Activated T-cell treated with anti-CD3 and anti-CD28 coated beads, Interleukin-2, amount 50 U/mL, for 4 hours (primary cell): ENCODE results near the gene SSBP1. TPM values are rescaled to one million over a fixed set of nuclear protein-coding genes. Genes with fewer than 3 reads are reported as not detected.

Experiments used
- ATAC-seq, 2 donors: fragments of 200-7000 bp; cut with Tn5 transposase; one replicate each; pipeline ENCODE4 v1.10.0; 2021
- DNase-seq: peaks from one replicate; pipeline ENCODE4 v3.0.0-alpha.2; 2020
- H3K27me3 Mint-ChIP-seq: one replicate; pipeline ENCODE4 v1.8.0; 2021; ENCODE audit warnings: low read depth, mixed read lengths
- H3K36me3 Mint-ChIP-seq: one replicate; pipeline ENCODE4 v1.8.0; 2022; ENCODE audit warnings: mixed read lengths; ENCODE audit not compliant: insufficient read depth
- H3K4me1 Mint-ChIP-seq: one replicate; pipeline ENCODE4 v1.8.0; 2021; ENCODE audit warnings: low read depth, mixed read lengths
- H3K4me3 Mint-ChIP-seq: one replicate; pipeline ENCODE4 v1.8.0; 2021; ENCODE audit warnings: mild to moderate bottlenecking, moderate library complexity, mixed read lengths
- H3K9me3 Mint-ChIP-seq: one replicate; pipeline ENCODE4 v1.8.0; 2021; ENCODE audit warnings: mixed read lengths
- total RNA-seq, 3 donors: library from RNA; stranded (reverse); gene quantifications; one replicate each; pipeline ENCODE4 v1.2.1, GENCODE V29; 2021

The SSBP1 gene
- total RNA-seq, 3 donors from 2014 or later, result 326 to 387 (median 369) TPM

DNA sequence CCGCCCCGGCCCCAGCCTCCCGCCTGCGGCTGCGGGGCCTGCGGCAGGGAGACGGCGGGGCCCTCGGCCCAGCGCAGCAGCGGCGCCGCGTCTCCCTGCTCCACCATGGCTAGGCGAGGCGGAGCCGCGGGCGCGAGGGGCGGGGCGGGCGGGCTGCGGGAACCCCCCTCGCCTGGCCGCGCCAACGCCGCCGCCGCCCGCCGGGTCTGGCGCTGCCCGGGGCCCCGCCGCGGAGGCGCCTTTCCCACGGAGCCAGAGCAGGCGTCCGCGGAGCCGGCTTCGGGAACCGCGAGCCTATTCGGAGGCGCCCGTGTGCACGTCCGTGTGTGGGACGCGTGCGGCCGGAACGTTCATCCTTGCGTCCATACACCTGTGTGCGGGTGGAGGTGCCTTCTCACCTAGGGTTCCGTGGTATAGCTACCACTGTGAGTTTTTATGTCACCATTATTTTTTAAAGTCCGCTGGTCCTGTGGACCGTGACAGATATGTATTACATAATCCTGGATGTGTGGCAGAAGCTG, 36.1 kb upstream of the SSBP1 start, which contains the start of gene DENND11:
TSS of gene DENND11 (minus strand) at position 120 of the 521 bp plus-strand sequence. CDS start at position 107, 13 bp downstream.
- peaks cover 42% of the 10 kb centered on the region for H3K4me1 Mint-ChIP-seq
- ATAC-seq (peak; percentile 86 to 88), DNase-seq (peak; percentile 35)
- peak within 1 kb of the TSS; percentile 86 for H3K4me3 Mint-ChIP-seq
- H3K27me3 Mint-ChIP-seq, result no peaks in the 10 kb centered on the region
- no peaks in the 10 kb centered on the region for H3K9me3 Mint-ChIP-seq
- no peaks in the 10 kb centered on the region for H3K36me3 Mint-ChIP-seq

DNA sequence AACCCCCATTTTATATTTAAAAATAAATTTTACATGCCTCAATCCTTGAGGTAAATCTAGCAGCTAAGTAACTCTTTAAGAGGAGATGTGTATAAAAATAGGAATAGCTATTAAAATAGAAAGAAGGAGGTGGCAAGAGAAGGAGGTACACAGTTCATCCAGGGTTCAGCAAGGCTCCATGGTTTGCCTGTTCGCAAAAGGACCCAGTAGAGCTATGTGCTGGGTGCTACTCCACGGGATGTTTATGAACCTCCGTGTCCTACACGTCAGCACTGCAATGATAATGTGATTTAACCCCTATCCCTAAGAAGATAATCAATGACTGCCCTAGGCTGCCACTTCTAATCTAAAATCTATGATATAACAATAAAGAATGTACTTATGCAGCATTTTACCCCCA, 35.3 kb upstream of the SSBP1 start:
- no peak for DNase-seq
- H3K4me3 Mint-ChIP-seq, result peak overlapping the region; percentile 78

DNA sequence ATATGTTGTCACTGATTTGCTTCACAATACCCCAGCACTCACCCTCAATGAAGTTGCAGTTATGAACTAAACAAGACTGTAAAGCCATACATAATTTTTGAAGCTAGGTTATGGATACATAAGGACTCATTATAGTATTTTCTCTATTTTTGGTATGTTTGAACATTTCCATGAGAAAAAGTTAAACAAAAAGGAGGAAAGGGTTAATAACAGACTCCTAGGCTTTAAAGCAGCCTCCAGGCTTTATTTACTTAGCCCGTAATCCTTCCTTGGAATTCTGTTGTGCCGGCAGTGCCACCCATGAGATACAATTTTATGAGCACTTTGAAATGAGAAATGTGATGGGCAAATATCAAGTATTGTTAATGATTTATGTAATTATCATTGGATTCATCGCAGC, 34.0 kb upstream of the SSBP1 start:
- peaks cover 23% of the 10 kb centered on the region for H3K4me1 Mint-ChIP-seq
- no peaks in the 10 kb centered on the region for H3K27me3 Mint-ChIP-seq
- H3K4me3 Mint-ChIP-seq, result no peak overlapping the region
- DNase-seq (no peak), ATAC-seq (no peak)
- no peaks in the 10 kb centered on the region for H3K9me3 Mint-ChIP-seq
- H3K36me3 Mint-ChIP-seq, result no peaks in the 10 kb centered on the region

More for the DNA sequence above, 35.3 kb upstream of the SSBP1 start:
- Mint-ChIP-seq H3K4me1 (peaks cover 35% of the 10 kb centered on the region), H3K36me3 (no peaks in the 10 kb centered on the region), H3K9me3 (no peaks in the 10 kb centered on the region), H3K27me3 (no peaks in the 10 kb centered on the region)
- no peak for ATAC-seq

DNA sequence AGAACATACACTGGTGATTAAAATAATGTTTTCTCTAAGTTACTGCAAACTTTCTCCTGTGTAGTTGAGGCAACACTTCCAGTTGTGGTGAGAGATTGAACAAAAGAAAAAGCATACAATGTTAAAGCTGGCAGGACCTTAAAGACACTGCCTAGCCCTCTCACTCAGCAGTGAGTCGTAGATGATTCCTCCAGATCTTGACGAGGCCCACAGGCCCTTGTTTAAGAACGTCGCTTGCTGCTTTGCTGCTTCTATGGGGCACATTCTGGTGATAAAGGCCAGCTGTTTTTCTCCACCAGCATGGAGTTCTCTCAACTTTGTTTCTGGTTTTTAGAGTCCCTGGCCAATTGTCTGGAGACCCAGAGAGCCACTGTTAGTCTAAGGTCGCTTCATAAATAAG, 33.4 kb upstream of the SSBP1 start:
- Mint-ChIP-seq H3K27me3 (no peaks in the 10 kb centered on the region), H3K9me3 (no peaks in the 10 kb centered on the region), H3K36me3 (no peaks in the 10 kb centered on the region), H3K4me3 (no peak overlapping the region), H3K4me1 (peaks cover 18% of the 10 kb centered on the region)
- ATAC-seq (no peak), DNase-seq (no peak)

DNA sequence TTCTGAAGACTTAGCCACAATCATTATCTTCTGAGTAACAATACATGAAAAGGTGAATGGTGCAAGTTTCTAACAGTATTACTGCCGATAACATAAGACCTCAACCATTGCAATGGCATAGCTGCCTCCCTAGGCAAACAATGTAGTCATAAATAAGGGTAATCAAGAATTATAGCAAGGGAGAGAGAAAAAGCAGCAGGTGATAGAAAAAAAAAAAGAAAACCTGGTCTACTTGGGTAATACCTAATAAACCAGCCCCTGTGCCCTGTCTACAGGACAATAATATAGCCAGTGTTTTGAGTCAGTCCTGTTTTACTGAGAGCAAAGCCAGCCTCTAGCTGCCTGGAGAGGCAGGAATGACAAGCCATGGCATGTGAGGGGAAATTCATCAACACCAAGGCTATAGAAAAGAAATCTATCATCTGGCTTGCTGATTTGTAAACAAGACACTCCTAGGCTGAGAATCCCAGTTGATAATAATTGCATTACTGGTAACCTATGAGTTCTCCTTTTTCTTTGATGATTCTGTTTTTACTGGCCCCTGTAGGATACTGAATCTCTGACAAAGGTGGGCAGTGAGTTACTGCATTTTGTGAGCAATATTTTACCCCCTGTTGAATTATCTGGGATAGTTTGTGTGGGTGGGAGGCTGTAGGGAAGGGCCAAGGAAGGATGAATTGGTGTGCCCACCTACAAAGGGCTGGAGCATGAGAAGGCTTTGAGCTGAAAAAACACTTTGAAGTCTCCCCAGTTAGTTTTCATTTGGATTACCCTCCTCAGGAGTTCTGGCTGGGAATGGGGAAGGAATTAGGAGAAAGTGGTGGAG, 31.7 kb upstream of the SSBP1 start:
- Mint-ChIP-seq H3K4me1 (peaks cover 4% of the 10 kb centered on the region), H3K36me3 (no peaks in the 10 kb centered on the region), H3K9me3 (no peaks in the 10 kb centered on the region), H3K4me3 (no peak overlapping the region), H3K27me3 (no peaks in the 10 kb centered on the region)
- DNase-seq (no peak), ATAC-seq (no peak)

DNA sequence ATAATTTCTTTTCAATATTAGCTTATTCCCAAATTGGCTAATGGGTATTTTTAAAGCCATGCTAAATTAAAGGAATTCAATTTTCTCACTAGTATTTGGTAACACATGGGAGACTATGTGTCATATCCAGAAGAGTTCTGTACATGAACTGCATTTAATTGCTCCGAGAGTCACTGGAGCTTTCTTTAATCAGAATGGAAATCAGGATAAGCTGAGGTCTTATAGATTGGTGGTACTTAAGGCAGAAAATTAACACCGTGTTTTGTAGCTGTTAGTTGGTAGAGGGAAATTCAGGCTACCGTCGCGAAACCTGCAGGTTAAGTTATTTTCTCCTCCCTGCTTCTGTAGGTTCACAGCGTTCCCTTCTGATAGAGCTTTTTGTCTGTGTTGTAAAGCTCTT, 29.8 kb upstream of the SSBP1 start, which contains the start of gene WEE2:
TSS of gene WEE2 (plus strand) at position 3 of the 400 bp plus-strand sequence. CDS start 406 bp downstream, outside the sequence.
- Mint-ChIP-seq H3K27me3 (no peaks in the 10 kb centered on the region), H3K4me1 (no peaks in the 10 kb centered on the region), H3K36me3 (no peaks in the 10 kb centered on the region)

DNA sequence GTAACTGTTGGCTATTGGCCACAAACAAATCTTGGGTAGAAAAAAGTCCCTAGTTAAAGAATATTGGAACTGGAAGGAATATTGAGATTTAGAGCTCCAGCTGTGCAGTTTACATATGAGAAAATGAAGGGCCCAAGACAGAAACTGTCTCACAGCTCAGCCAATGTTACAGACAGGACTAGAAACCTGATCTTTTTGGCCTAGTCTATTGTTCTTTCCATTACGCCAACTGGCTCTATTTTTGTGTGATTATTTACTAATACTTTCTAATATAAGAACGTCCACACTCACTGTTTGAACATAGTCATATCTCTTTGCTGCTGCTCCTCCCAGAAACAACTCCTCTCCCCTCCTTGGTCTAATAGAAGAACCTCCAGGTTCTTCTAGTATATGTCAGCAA, 28.8 kb upstream of the SSBP1 start:
- no peaks in the 10 kb centered on the region for H3K9me3 Mint-ChIP-seq
- H3K4me1 Mint-ChIP-seq, result no peaks in the 10 kb centered on the region
- H3K4me3 Mint-ChIP-seq, result no peak overlapping the region
- DNase-seq (no peak), ATAC-seq (no peak)
- H3K27me3 Mint-ChIP-seq, result no peaks in the 10 kb centered on the region
- H3K36me3 Mint-ChIP-seq, result no peaks in the 10 kb centered on the region

More for the DNA sequence above, 29.8 kb upstream of the SSBP1 start, which contains the start of gene WEE2:
- ATAC-seq (no peak), DNase-seq (no peak)
- Mint-ChIP-seq H3K4me3 (no peak within 1 kb of the TSS), H3K9me3 (no peaks in the 10 kb centered on the region)

DNA sequence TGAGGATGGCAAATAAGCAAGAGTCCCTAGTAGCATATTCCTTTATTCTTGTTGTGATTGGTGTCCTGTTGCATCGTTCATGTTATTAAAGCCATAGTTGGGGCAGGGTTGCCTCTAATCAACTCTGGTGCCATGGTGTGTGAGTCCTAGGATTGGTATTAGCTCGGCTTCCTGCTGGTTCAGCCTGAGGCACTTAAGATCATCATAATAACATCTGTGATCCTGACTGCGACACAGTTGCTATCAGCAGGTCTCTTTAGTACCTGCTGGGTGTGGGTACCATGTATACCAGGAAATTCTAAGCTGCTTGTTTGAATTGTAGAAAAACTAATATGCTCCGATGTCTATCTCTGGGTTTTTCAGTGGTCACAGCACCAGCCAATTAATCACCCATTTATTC, 28.4 kb upstream of the SSBP1 start:
- Mint-ChIP-seq H3K4me3 (no peak overlapping the region), H3K4me1 (no peaks in the 10 kb centered on the region), H3K27me3 (no peaks in the 10 kb centered on the region), H3K9me3 (no peaks in the 10 kb centered on the region), H3K36me3 (no peaks in the 10 kb centered on the region)
- ATAC-seq (no peak), DNase-seq (no peak)

DNA sequence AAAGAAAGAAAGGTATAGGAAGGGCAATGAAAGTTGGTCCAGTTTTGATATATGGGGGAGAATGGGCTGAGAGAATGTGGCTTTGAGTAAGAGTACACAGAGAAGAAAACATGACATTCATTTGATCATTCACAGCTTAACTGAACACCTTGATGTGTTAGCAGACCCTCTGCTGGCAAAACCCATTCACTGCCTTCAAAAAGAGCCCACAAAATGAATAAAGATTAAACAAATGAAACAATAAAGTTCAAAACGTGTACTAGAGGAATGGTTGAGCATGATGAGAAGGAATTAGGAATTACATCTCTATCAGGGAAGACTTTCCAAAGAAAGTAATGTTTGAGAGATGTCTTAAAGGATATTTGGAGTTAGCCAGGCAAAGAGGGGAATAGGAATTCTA, 27.9 kb upstream of the SSBP1 start:
- H3K27me3 Mint-ChIP-seq, result no peaks in the 10 kb centered on the region
- no peak for ATAC-seq
- no peaks in the 10 kb centered on the region for H3K36me3 Mint-ChIP-seq
- DNase-seq, result no peak
- H3K9me3 Mint-ChIP-seq, result no peaks in the 10 kb centered on the region
- H3K4me3 Mint-ChIP-seq, result no peak overlapping the region
- H3K4me1 Mint-ChIP-seq, result no peaks in the 10 kb centered on the region

DNA sequence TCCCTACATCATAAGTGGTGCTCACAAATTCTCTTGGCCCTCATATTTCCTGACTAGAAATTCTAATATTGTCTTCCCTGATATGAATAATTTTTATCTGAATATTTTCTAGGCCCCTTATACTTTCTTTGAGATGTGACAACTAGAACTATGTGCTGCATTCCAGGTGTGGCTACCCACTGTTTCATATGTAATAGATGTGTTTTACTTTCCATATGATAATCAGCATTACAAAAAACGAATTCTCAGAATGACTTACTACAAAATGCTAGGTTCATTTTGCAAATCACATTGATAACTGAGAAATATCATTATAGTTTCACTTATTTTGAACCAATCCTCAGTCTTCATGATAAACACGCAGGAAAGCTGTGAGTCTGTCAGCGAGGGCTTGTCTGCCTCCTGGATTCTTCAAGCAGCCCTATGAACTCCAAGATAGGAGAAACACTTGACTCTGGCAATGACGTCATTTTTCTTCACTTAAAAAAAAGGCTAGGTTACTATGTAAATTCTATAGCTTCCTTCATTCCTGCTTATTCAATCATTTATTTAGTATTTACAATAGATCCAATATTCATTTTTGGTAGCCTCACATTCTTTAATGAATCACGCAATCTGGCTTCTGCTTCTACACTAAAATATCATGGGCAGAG, 25.4 kb upstream of the SSBP1 start:
- Mint-ChIP-seq H3K36me3 (no peaks in the 10 kb centered on the region), H3K27me3 (no peaks in the 10 kb centered on the region), H3K9me3 (no peaks in the 10 kb centered on the region), H3K4me1 (no peaks in the 10 kb centered on the region), H3K4me3 (no peak overlapping the region)
- DNase-seq (no peak), ATAC-seq (no peak)

DNA sequence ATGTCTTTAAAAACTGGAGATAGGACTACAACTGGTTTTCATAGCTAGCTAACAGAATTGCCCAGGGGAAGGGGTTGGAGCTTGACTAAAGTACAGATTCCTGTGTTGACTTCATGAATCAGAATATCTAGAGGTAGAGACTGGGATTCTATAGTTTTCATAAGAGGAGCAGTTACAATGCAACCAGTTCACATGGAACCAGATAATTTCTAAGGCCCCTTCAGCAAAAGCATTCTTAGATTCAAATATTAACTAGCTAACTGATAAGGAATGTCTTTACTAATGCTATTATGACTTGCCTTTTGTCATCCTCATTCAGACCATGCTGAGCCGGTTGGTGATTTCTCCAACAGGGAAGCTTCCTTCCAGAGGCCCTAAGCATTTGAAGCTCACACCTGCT, 24.3 kb upstream of the SSBP1 start:
- no peaks in the 10 kb centered on the region for H3K27me3 Mint-ChIP-seq
- H3K36me3 Mint-ChIP-seq, result no peaks in the 10 kb centered on the region
- no peak overlapping the region for H3K4me3 Mint-ChIP-seq
- no peaks in the 10 kb centered on the region for H3K4me1 Mint-ChIP-seq
- DNase-seq (no peak), ATAC-seq (no peak)
- no peaks in the 10 kb centered on the region for H3K9me3 Mint-ChIP-seq

DNA sequence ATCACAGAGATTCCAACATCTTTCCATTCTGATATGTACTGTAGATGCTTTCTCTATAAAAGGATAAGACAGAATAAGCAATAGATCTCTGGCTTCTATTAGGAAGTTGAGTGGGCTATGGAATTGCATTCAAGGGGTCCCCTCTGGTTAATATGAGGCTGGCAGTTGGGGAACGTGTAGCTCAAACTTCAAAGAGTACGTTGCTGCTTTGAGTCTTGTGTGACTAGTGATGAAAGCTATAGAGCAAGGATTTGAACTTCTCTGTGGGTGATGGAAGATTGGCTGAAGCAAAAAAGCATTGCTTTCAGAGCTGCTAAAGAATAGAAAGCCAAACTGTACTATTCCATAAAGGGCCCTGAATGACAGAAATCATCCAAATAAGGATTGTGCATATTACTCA, 23.6 kb upstream of the SSBP1 start:
- ATAC-seq, result no peak
- Mint-ChIP-seq H3K27me3 (no peaks in the 10 kb centered on the region), H3K9me3 (no peaks in the 10 kb centered on the region), H3K4me1 (no peaks in the 10 kb centered on the region), H3K36me3 (no peaks in the 10 kb centered on the region), H3K4me3 (no peak overlapping the region)
- no peak for DNase-seq

DNA sequence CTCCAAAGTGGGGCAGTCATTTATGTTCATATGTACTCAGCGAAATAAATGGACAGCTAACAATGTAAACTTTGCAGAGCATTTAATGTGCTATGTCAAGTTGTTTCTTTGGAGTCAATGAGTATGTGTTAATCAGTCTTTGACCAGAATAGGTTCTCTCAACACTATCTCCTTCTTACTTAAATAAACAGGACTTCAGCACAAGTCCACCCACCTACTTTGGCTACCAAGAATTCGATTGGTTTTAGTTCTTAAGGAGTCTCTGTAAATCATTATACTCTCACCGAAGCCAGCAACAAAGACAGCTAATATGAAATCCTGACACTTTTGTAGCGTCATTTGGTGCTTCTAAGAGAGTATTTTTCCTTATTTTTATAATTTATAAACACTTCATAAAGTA, 23.1 kb upstream of the SSBP1 start:
- Mint-ChIP-seq H3K27me3 (no peaks in the 10 kb centered on the region), H3K36me3 (no peaks in the 10 kb centered on the region), H3K4me3 (no peak overlapping the region), H3K9me3 (no peaks in the 10 kb centered on the region), H3K4me1 (no peaks in the 10 kb centered on the region)
- DNase-seq, result no peak
- no peak for ATAC-seq

DNA sequence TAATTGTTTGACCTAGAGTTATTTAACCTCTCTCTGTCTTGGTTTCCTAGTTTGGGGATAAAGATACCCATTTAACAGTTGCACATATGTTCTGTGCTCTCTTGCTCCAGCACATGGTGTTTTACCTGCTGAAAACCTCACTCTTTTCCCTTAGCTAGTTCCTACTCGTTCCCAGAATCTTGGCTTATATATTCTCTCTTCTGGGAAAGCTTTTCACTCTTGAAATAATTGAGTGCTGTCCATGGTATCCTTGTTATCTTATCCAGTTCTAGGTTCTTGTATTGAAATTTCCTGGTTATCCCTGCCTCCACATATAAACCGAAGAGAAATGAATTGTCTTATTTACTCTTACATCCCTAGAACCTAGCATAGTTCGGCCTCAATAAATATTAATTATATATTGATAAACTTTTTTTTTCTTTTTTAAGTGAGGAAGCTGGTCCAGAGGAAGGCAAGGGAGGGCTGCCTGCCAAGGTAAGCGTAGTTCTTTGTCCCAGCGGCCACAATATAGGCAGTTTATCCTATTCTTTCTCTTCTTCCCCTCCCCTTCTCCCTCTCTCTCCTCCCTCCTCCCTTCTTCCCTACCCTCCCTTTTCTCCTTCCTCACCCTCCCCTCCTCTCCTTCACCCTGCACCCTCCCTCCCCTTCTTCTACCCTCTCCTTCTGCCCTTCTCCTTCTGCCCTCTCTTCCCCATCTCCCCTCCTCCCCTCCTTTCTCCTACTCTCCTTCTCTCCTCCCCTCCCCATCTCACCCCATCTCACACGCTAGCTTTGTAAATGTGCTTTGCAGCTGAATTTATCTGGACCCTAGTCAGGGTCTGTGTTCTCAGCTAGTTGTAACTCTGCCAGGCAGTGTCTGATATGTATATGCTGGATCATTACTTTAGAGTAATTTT, 22.1 kb upstream of the SSBP1 start:
- no peak for DNase-seq
- Mint-ChIP-seq H3K4me3 (no peak overlapping the region), H3K4me1 (no peaks in the 10 kb centered on the region), H3K27me3 (no peaks in the 10 kb centered on the region), H3K36me3 (no peaks in the 10 kb centered on the region), H3K9me3 (no peaks in the 10 kb centered on the region)
- ATAC-seq, result no peak
